HG03439 (cell line): ENCODE results near the gene CFAP68.
A peak's percentile ranks its signal among the peaks of the same experiment; 100 is the strongest.
"Not testable (repeated sequence)": the region's sequence is repeated elsewhere in the genome, so short reads cannot be mapped to it uniquely, and the experiment has no call there.

Experiments
- ATAC-seq: cut with Tn5 transposase; IDR thresholded peaks from one replicate; pipeline ENCODE4 v1.9.1; 2021; ENCODE audit warnings: mild to moderate bottlenecking, moderate library complexity; ENCODE audit not compliant: unreplicated experiment

CFAP68 gene

GRCh38 chr11:111916768-111917167, 37.4 kb downstream of the CFAP68 start:
- no peak for ATAC-seq

- no peak for ATAC-seq
These were observed 38.0 kb downstream of the CFAP68 start for GRCh38 chr11:111917312-111917711.

GRCh38 chr11:111917788-111918187, 38.4 kb downstream of the CFAP68 start:
- no peak for ATAC-seq

GRCh38 chr11:111918390-111919256, 39.3 kb downstream of the CFAP68 start, which contains the start of gene C11orf52:
Gene C11orf52, plus strand, starts transcription at chr11:111918913. Its CDS starts 60 bp downstream, at chr11:111918973.
- no peak for ATAC-seq

- no peak for ATAC-seq
These were observed 41.6 kb downstream of the CFAP68 start for GRCh38 chr11:111920908-111921307.

GRCh38 chr11:111921541-111922230, 42.3 kb downstream of the CFAP68 start:
- ATAC-seq, result no peak

GRCh38 chr11:111922803-111923202, 43.5 kb downstream of the CFAP68 start:
- ATAC-seq, result no peak

GRCh38 chr11:111923351-111923788, 44.0 kb downstream of the CFAP68 start:
- no peak for ATAC-seq

- ATAC-seq, result no peak
These were observed 44.6 kb downstream of the CFAP68 start for GRCh38 chr11:111923951-111924350.

- no peak for ATAC-seq
These were observed 46.6 kb downstream of the CFAP68 start for GRCh38 chr11:111925953-111926352.

GRCh38 chr11:111926505-111927391, 47.4 kb downstream of the CFAP68 start:
- ATAC-seq, result peak; percentile 92

GRCh38 chr11:111930472-111930871, 51.1 kb downstream of the CFAP68 start:
- ATAC-seq, result no peak

- no peak for ATAC-seq
These were observed 53.2 kb downstream of the CFAP68 start for GRCh38 chr11:111932611-111932950.

- not testable (repeated sequence) for ATAC-seq
These were observed 53.8 kb downstream of the CFAP68 start for GRCh38 chr11:111933176-111933575.

- no peak for ATAC-seq
These were observed 54.5 kb downstream of the CFAP68 start for GRCh38 chr11:111933872-111934271.

GRCh38 chr11:111934306-111934705, 55.0 kb downstream of the CFAP68 start:
- no peak for ATAC-seq
